HG03558 (cell line): ENCODE measurements around the gene HNF1B.
"Not testable (repeated sequence)": the region's sequence is repeated elsewhere in the genome, so short reads cannot be mapped to it uniquely, and the experiment has no call there.

Source experiments
- ATAC-seq: cut with Tn5 transposase; IDR thresholded peaks from one replicate; pipeline ENCODE4 v1.9.1; 2021; ENCODE audit warnings: moderate number of reproducible peaks; ENCODE audit not compliant: unreplicated experiment; ENCODE audit errors: extremely low read depth

Gene HNF1B

DNA sequence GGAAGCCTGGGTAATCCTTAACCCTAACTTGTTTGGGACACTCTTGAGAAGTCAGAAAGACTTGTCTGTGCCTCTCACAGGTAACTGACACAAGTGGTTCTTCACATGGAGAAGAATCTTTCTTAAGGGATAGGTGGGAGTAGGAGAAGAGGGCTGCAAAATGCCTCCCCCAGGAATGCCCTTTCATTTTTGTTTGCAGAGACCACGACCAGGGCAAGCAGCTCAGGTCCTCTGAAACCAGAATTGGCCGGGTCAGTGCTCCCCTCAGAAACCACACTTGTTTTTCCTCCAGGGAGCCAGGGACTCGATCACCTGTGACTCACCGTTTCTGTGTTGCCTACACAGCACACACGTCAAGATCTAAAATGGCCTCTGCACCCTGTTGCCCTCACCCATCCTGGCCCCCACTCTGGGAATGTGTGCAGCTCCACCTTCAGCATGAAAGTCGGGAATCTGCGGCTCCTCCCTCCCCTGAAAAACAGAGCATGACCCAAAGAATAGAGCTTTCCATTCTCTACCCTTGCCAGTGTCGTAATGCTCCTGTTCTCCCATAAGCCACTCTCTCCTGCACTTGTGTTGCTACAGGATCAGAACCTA, 36.1 kb downstream of the HNF1B start:
- ATAC-seq, result no peak

DNA sequence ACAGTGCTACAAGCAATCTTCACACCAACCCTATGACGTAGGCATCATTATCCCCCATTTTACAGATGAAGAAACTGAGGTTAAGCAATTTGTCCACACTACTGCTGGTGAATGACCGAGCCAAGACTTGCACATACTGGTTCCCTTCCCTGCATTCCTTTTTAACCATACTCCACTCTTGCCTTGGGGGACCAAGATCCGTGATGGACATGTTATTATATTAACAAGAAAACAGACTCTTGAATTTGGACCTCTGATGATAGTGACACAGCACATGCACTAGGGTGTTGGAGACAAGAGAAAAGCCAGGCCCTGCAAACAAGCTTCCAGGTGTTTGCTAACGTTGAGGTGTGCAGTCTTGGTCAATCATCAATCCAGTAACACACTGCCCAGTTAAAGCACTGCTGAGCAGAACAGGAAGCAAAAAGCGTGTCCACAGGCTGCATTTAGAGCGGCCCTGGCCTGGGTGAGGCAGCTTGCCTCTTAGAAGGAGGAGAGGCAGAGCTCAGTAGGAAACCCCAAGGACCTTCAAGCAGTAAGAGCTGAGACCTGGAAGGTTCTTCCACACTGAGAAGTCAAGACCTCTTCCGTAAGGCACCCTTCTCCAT, 36.7 kb downstream of the HNF1B start:
- ATAC-seq, result no peak

GRCh38 chr17:37706446-37706845, 38.4 kb downstream of the HNF1B start:
- no peak for ATAC-seq

GRCh38 chr17:37702598-37702997, 42.3 kb downstream of the HNF1B start:
- ATAC-seq, result no peak

- ATAC-seq, result no peak
Observed at GRCh38 chr17:37701496-37701898, 43.4 kb downstream of the HNF1B start.

DNA sequence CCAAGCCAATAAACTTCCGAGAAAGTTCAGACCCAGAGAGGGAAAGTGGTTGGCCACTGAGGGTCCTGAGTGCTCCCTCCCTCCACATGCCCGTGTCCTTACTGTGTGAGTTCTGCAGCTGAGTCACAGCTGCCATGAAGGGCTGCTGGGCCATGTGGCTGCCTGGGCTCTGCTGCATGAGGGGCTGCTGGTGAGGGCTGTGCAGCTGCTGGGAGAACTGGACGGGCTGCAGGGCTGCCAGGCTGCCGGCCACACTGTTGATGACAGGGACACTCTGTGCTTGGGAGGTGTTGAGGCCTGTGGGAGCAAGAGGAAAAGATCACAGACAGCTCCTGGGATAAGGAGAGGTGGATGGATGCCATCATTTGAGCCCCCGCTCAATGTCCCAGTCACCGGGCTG, 44.0 kb downstream of the HNF1B start:
- no peak for ATAC-seq

GRCh38 chr17:37699285-37699973, 45.4 kb downstream of the HNF1B start:
- ATAC-seq, result no peak

- no peak for ATAC-seq
Observed at GRCh38 chr17:37698911-37699255, 46.0 kb downstream of the HNF1B start.

- ATAC-seq, result no peak
Observed at GRCh38 chr17:37698132-37698910, 46.5 kb downstream of the HNF1B start.

GRCh38 chr17:37697381-37697780, 47.5 kb downstream of the HNF1B start:
- no peak for ATAC-seq

GRCh38 chr17:37696366-37696765, 48.5 kb downstream of the HNF1B start:
- ATAC-seq, result no peak

DNA sequence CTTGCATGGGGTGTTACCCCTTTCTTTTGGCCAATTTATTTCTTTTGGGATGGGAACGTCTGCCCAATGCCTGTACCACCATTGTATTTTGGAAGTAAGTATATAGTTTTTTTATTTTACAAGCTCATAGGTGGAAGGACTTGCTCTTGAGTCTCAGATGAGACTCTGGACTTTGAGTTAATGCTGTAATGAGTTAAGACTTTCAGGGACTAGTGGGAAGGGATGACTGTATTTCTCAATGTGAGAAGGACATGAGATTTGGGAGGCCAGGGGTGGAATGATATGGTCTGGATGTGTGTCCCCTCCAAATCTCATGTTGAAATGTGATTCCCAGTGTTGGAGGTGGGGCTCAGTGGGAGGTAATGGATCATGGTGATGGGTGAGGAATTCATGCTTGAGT, 49.1 kb downstream of the HNF1B start:
- ATAC-seq, result no peak

- no peak for ATAC-seq
Observed at GRCh38 chr17:37694734-37695133, 50.1 kb downstream of the HNF1B start.

GRCh38 chr17:37693328-37693727, 51.5 kb downstream of the HNF1B start:
- ATAC-seq, result no peak

GRCh38 chr17:37691807-37692206, 53.1 kb downstream of the HNF1B start:
- no peak for ATAC-seq

DNA sequence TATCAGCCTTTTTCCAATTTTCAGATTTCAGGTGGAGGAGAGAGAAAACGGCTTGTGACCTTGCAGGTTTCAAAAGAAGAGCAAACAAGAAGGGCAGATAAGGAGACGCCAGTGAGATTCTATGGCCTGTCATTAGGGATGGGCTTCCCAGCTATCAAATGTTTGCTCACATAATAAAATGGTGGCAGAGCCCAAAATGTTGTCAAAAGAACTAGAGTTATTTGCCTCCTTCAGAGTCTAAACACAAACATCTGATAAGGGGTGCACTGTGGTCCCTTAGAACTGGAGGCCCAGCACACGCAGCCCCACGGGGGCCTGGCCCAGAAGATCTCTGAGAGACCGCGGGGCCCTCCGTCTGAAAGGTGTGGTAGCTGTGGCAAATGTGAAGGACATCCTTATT, 55.5 kb downstream of the HNF1B start:
- no peak for ATAC-seq

DNA sequence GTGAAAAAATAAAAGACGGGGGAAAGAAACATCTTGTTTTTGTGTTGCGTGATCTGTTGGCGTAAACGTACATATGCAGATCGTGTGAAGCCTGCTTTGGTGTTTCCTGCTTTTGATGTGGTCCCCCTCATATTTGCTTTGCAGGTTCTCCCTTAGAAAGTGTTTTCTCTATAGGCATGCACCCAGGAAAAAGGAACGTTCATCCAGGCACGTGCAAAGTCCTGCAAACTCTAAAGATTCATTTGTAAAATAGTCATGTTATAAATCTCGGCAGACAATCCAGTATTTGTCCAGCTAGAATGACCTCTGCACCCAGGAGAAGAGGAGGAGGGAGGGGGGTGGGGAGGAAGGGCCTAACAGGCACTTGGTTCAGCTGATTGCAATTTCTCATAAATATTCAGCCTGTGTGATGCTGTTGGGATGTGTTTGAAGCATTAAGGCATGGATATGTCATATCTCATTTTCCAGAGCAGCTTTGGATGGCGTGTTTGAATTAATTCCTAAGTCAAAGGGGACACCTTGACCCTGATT, 61.3 kb downstream of the HNF1B start:
- no peak for ATAC-seq

DNA sequence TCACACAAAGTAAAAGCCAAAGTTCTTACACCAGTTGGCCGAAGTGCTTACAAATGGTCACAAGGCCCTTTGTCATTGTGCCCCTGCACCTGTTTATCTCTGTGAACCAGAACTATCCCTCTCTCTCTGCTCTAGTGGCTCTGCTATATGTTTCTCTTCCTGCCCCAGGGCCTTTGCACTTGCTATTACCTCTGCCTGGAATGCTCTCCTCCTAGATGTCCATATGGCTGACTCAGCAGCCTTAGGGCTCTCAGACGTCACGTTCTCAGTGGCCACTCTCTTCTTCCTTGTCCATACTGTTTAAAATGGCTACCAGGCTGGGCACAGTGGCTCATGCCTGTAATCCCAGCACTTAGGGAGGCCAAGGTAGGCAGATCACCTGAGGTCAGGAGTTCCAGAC, 62.9 kb downstream of the HNF1B start:
- no peak for ATAC-seq

DNA sequence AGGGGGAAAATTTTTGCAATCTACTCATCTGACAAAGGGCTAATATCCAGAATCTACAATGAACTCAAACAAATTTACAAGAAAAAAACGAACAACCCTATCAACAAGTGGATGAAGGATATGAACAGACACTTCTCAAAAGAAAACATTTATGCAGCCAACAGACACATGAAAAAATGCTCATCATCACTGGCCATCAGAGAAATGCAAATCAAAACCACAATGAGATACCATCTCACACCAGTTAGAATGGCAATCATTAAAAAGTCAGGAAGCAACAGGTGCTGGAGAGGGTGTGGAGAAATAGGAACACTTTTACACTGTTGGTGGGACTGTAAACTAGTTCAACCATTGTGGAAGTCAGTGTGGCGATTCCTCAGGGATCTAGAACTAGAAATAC, 64.9 kb downstream of the HNF1B start:
- not testable (repeated sequence) for ATAC-seq

GRCh38 chr17:37678036-37678435, 66.8 kb downstream of the HNF1B start:
- no peak for ATAC-seq

DNA sequence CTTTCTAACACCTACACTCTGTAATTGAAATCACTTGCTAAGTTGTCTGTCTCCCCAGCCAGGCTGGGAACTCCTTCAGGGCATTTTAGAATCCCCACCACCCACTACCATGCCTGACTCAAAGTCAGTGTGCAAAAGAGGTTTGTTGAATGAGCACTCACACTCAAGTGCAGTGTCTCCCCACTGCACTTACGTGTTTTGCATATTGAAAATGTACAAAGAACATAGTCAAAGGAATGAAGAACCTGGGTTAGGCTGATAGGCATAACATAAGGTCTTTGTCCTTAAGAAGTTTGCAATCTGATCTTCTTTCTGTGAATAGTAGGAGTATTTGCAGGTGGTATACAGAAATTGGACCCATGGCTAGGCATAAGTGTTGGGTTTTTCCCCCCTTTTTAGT, 67.8 kb downstream of the HNF1B start:
- no peak for ATAC-seq
